ENCODE measurements around the gene GAA.

Gene GAA

GRCh38 chr17:80104956-80105375 lies 3.6 kb downstream of the GAA start:
- no peak for DNase-seq

- peak in 1 of 2 experiments; percentile 7 for DNase-seq
Observed at GRCh38 chr17:80105762-80106161, 4.4 kb downstream of the GAA start.

- DNase-seq = no peak
Observed at GRCh38 chr17:80106176-80106575, 4.8 kb downstream of the GAA start.

DNA sequence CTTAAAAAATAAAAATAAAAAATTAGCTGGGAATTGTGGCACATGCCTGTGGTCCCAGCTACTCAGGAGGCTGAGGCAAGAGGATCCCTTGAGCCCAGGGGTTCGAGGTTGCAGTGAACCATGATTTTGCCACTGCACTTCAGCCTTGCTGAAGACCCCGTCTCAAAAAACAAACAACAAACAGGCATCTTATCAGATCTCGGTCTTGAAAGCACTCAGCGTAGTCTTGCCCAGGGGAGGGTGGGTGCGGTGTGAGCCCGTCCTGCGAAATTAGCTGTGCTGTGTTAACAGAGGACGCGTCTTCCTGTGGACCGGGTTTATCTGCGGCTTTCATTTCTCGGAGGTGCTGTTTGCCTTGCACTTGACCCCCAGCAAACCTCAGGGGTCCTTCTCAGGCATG lies 5.4 kb downstream of the GAA start:
- DNase-seq = no peak

- DNase-seq = no peak
Observed at GRCh38 chr17:80107231-80108021, 6.0 kb downstream of the GAA start.

DNA sequence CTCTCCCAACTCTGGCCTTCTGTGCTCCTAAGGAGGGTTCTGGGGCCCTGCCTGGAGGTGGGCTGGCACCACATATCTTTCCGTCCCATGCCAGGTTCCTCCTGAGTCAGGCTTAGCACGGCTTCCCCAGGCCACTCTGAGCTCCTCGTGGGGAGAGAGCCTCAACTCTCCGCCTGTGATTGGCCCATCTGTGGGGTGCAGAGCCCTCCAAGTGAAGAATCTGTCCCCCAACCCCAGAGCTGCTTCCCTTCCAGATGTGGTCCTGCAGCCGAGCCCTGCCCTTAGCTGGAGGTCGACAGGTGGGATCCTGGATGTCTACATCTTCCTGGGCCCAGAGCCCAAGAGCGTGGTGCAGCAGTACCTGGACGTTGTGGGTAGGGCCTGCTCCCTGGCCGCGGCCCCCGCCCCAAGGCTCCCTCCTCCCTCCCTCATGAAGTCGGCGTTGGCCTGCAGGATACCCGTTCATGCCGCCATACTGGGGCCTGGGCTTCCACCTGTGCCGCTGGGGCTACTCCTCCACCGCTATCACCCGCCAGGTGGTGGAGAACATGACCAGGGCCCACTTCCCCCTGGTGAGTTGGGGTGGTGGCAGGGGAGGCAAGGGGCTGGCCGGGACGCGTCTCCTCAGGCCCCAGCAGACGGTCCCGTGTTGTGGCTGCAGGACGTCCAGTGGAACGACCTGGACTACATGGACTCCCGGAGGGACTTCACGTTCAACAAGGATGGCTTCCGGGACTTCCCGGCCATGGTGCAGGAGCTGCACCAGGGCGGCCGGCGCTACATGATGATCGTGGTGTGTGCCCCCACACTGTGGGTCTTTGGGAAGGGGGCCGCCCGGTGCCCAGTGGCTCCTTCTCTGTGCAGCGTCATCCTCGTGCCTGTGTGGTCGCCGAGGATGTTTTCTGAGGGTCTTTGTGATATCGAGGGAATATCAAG lies 6.9 kb downstream of the GAA start:
- no peak for DNase-seq

DNA sequence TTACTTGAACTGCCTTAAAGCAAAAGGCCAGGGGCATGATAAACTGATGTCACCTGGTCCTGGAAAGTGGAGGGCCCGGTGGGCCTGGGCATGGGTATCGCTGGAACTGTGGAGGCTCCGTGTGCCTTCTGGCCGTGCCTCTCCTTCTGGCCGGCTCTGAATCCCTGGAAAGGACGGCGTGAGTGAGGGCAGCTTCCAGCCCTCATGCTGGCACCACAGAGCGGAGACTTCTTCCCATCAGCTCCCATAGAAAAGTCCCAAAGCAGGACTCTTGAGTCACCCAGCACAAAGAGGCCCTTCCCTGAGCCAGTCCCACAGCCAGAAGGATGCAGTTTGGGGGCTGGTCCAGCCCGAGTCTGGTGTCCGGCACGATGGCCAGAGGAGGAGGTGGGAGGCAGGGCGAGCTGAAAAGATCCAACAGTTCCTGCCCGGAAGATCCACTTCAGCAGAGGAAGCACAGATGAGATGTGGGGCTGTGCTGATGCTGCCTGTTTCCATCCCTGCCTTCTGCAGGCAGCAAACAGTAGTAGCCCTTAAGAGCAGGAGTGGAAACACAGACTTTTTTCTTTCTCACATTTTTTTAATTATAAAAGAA lies 7.8 kb downstream of the GAA start:
- DNase-seq = no peak

DNA sequence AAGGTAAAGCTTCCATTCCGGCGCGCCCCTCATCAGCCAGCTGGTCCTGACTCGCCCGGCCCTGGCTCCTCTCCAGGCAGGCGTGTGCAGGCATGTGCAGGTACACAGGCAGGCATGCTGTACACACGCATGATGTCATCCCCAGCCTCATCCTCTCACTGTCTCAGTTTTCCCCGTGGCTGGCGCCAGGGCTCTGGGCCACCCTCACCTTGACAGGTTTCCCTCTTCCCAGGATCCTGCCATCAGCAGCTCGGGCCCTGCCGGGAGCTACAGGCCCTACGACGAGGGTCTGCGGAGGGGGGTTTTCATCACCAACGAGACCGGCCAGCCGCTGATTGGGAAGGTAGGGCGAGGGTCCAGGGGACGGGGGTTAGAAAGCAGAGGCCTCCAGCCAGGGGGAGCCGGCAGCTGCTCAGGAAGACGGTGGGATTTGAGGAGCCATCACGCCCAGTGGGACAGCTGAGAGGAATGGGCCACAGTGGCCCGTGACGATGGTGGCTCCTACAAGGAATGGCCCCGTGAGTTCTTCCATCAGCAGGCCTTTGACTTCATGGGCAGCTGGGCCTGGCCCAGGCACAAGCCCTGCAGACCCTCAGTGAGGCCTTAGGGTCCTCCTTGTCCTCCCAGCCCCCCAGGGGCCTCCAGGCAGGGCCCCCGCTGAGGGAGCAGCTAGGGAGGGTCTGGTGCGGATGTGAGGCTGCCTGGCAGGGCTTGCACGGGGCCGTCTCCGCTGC lies 8.5 kb downstream of the GAA start:
- DNase-seq = peak; percentile 13 to 64

GRCh38 chr17:80110447-80110812 lies 9.0 kb downstream of the GAA start:
- DNase-seq = no peak

- no peak for DNase-seq
Observed at GRCh38 chr17:80110927-80111701, 9.7 kb downstream of the GAA start.

GRCh38 chr17:80111702-80112470 lies 10.5 kb downstream of the GAA start:
- no peak for DNase-seq

DNA sequence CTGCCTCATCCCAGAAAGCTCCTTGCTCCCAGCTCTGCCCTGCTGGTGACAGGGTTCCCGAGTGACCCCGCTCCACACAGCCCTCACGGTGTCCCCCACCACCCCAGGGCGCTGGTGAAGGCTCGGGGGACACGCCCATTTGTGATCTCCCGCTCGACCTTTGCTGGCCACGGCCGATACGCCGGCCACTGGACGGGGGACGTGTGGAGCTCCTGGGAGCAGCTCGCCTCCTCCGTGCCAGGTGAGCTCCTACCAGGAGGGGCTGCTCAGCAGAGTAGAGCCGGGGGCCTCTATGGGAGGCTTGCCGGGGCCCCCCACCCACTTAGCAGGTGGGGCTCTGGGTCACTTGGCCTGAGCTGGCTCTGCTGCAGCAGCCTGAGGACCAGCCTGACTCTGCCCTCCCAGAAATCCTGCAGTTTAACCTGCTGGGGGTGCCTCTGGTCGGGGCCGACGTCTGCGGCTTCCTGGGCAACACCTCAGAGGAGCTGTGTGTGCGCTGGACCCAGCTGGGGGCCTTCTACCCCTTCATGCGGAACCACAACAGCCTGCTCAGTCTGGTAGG lies 11.2 kb downstream of the GAA start:
- no peak for DNase-seq

DNA sequence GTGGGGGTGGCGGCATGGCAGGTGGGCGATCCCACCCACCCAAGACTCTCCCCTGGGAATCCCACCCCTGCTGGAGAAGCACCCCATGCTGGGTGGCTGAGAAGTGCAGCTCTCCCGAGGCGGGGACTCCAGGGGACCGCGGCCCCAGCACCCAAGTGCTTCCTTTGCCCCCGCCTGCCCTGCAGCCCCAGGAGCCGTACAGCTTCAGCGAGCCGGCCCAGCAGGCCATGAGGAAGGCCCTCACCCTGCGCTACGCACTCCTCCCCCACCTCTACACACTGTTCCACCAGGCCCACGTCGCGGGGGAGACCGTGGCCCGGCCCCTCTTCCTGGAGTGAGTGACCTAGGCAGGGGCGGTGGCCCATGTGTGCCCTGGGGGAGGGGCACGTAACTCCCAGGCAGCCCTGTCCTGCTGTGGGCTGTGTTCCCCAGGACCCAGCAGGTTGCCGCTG lies 11.7 kb downstream of the GAA start:
- DNase-seq = no peak

DNA sequence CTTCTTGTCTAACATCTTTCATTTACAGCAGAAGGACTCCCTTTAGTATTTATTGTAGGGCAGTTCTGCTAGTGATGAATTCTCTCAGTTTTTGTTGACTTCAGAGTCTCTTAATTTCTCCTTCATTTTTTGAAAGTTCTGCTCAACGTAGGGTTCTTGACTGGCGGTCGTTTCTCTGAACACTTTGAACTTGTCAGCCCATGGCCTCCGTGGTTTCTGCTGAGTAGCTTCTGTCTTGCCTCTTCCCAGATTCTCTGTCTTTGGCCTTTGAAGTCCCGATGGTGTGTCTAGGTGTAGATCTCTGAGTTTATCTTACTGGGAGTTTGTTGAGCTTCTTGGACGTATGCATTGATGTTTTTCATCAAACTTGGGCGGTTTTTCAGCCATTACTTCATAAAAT lies 13.4 kb downstream of the GAA start:
- DNase-seq = no peak

DNA sequence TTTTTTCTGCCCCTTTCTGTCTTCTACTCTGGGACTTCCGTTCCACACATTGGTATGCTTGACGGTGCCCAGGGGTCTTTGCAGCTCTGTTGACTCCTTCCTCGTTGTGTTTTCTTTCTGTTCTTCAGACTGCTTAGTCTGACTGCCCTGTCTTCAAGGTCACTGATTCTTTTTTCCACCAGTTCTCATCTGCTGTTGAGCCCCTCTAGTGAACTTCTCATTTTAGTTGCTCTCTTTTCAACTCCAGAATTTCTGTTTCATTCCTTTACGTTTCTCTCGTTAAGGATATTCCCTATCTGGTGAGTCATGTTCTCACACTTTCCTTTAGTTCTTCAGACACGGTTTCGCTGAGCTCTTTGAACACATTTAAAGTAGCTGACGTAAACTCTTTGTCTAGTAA lies 13.8 kb downstream of the GAA start:
- DNase-seq = no peak

- DNase-seq = no peak
Observed at GRCh38 chr17:80116276-80116920, 15.0 kb downstream of the GAA start.

DNA sequence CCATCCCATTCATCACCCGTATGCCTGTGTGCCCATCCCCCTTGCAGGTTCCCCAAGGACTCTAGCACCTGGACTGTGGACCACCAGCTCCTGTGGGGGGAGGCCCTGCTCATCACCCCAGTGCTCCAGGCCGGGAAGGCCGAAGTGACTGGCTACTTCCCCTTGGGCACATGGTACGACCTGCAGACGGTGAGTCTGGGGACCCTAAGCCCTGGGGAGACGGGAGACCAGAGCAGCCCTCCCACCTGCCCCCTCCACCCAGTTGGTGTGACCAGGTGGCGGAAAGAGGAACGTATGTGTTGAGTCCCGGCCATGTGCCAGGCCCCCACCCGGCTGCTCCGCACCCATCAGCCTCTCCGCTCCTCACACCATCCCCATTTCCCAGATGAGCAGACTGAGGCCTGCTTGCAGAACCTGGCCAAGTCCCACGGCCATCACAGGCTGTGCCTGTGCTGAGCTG lies 15.6 kb downstream of the GAA start:
- no peak for DNase-seq

DNA sequence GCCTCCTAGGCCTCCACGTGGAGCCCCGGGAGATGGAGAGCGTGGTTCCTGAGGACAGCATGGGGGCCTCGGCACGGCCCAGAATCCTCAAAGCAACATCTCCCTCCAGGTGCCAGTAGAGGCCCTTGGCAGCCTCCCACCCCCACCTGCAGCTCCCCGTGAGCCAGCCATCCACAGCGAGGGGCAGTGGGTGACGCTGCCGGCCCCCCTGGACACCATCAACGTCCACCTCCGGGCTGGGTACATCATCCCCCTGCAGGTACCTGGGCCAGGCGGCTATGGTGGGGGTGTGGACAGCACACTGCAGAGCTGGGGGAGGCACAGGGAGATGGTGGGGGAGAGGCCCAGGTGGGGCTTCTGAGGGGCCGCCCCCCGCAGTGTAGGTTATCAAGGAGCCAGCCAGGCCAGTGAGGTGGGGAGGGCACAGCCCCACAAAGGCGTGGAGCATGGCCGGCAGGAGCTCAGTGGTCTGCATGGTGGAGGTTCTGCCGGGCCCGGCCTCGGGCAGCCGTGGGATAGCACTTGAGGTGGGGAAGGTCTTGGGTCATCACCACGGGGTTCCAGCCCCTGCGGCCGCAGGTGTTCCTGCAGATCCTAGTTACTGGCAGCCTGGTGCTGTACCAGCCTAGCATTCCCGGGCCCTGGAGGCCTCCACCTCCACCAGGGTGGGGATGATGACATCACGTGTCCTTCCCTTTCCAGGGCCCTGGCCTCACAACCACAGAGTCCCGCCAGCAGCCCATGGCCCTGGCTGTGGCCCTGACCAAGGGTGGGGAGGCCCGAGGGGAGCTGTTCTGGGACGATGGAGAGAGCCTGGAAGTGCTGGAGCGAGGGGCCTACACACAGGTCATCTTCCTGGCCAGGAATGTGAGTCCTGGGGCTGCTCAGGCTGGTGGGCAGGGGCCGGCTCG lies 16.4 kb downstream of the GAA start:
- no peak for DNase-seq
